Bronchial epithelial cell (primary cell): ENCODE data around the gene CTDNEP1. TPM values are rescaled to one million over a fixed set of nuclear protein-coding genes. Genes with fewer than 3 reads are reported as not detected.

Experiments
- DNase-seq: peaks from one replicate; pipeline ENCODE4 v3.0.0-alpha.2; 2010; ENCODE audit warnings: low read depth
- FAIRE-seq: peaks from 2 replicates; lab custom pipeline; 2011; peaks lifted over from hg19 to GRCh38; lab: Jason Lieb, UNC
- H3K27me3 ChIP-seq: 2 replicates; pipeline ENCODE4 v1.5.1; 2011; ENCODE audit warnings: low read length; ENCODE audit not compliant: control insufficient read depth, insufficient read depth
- H3K36me3 ChIP-seq: 2 replicates; pipeline ENCODE4 v1.5.1; 2011; ENCODE audit warnings: low read length; ENCODE audit not compliant: control insufficient read depth, insufficient read depth
- H3K4me3 ChIP-seq: 2 replicates; pipeline ENCODE4 v1.5.1; 2011; ENCODE audit warnings: mild to moderate bottlenecking, low read depth, low read length, control low read depth
- CTCF ChIP-seq: IDR thresholded peaks from 2 replicates; pipeline ENCODE4 v1.5.1; 2011; ENCODE audit warnings: mild to moderate bottlenecking, moderate library complexity, low read length, control low read depth, inconsistent platforms; ENCODE audit not compliant: insufficient read depth, severe bottlenecking
- total RNA-seq: library from RNA; depleted of rRNA; stranded (reverse); fragments of >200 nt; gene quantifications from 2 replicates; pipeline ENCODE4 v1.2.1, GENCODE V29; 2014

The CTDNEP1 gene
- total RNA-seq, 1 donor from 2014 or later = 17.6 TPM

GRCh38 chr17:7266784-7267183, 15.2 kb upstream of the CTDNEP1 start:
- FAIRE-seq = no peak
- Histone ChIP-seq H3K36me3 (no peaks in the 10 kb centered on the region), H3K27me3 (no peaks in the 10 kb centered on the region), H3K4me3 (no peak overlapping the region)
- no peak for TF ChIP-seq CTCF
- DNase-seq = peak; percentile 23

- H3K4me3 ChIP-seq = peak overlapping the region; percentile 97
- H3K36me3 ChIP-seq = peaks cover 8% of the 10 kb centered on the region
- FAIRE-seq (no peak), DNase-seq (no peak)
- no peak for TF ChIP-seq CTCF
- H3K27me3 ChIP-seq = no peaks in the 10 kb centered on the region
Measured at GRCh38 chr17:7263801-7264078, 12.2 kb upstream of the CTDNEP1 start.

- H3K36me3 ChIP-seq = peaks cover 11% of the 10 kb centered on the region
- DNase-seq (peak; percentile 32), FAIRE-seq (peak; percentile 28)
- no peak for TF ChIP-seq CTCF
- H3K27me3 ChIP-seq = no peaks in the 10 kb centered on the region
- H3K4me3 ChIP-seq = peak overlapping the region; percentile 97
Measured at GRCh38 chr17:7262935-7263800, 11.6 kb upstream of the CTDNEP1 start.

GRCh38 chr17:7262192-7262934, 10.8 kb upstream of the CTDNEP1 start, which contains the start of gene CLDN7:
CLDN7 (minus strand) TSS chr17:7262478; CDS start chr17:7262043, 435 bp downstream.
- DNase-seq = peak; percentile 27
- no peak for FAIRE-seq
- Histone ChIP-seq H3K27me3 (no peaks in the 10 kb centered on the region), H3K36me3 (peaks cover 11% of the 10 kb centered on the region), H3K4me3 (peak within 1 kb of the TSS; percentile 97)
- TF ChIP-seq CTCF = peak; percentile 48

- peak overlapping the region; percentile 97 for H3K4me3 ChIP-seq
- H3K27me3 ChIP-seq = no peaks in the 10 kb centered on the region
- no peak for TF ChIP-seq CTCF
- H3K36me3 ChIP-seq = peaks cover 11% of the 10 kb centered on the region
- FAIRE-seq (no peak), DNase-seq (no peak)
Measured at GRCh38 chr17:7261379-7262191, 10.1 kb upstream of the CTDNEP1 start.
